ENCODE data around the gene FUT4. TPM values are rescaled to one million over a fixed set of nuclear protein-coding genes. Genes with fewer than 3 reads are reported as not detected.
A peak's percentile ranks its signal among the peaks of the same experiment; 100 is the strongest.

The FUT4 gene
- total and polyA plus RNA-seq, 2 experiments from 2014 or later: 2.3 to 5.0 TPM

DNA sequence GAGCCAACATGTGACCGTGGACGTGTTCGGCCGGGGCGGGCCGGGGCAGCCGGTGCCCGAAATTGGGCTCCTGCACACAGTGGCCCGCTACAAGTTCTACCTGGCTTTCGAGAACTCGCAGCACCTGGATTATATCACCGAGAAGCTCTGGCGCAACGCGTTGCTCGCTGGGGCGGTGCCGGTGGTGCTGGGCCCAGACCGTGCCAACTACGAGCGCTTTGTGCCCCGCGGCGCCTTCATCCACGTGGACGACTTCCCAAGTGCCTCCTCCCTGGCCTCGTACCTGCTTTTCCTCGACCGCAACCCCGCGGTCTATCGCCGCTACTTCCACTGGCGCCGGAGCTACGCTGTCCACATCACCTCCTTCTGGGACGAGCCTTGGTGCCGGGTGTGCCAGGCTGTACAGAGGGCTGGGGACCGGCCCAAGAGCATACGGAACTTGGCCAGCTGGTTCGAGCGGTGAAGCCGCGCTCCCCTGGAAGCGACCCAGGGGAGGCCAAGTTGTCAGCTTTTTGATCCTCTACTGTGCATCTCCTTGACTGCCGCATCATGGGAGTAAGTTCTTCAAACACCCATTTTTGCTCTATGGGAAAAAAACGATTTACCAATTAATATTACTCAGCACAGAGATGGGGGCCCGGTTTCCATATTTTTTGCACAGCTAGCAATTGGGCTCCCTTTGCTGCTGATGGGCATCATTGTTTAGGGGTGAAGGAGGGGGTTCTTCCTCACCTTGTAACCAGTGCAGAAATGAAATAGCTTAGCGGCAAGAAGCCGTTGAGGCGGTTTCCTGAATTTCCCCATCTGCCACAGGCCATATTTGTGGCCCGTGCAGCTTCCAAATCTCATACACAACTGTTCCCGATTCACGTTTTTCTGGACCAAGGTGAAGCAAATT, 1.8 kb downstream of the FUT4 start:
- Histone ChIP-seq H3K36me3 (no peaks in the 10 kb centered on the region), H3K9me3 (ENCODE audit: low read depth) (no peaks in the 10 kb centered on the region), H3K4me3 (peak overlapping the region; percentile 27), H3K4me1 (ENCODE audit: low read depth) (peaks cover 8% of the 10 kb centered on the region), H3K27me3 (peaks cover 13% of the 10 kb centered on the region), H3K27ac (no peak overlapping the region)
- peak in 1 of 2 donors; percentile 29 for DNase-seq (ENCODE audit: low read depth in 1 of 2, low spot score in 1 of 2)
- TF ChIP-seq CTCF (IDR thresholded peaks at IDR 0.05; ENCODE audit: low read depth, low read length): no peak

- Histone ChIP-seq H3K36me3 (no peaks in the 10 kb centered on the region), H3K27me3 (peaks cover 13% of the 10 kb centered on the region), H3K9me3 (ENCODE audit: low read depth) (no peaks in the 10 kb centered on the region), H3K4me1 (ENCODE audit: low read depth) (peaks cover 8% of the 10 kb centered on the region), H3K4me3 (peak overlapping the region; percentile 5), H3K27ac (no peak overlapping the region)
- no peak for TF ChIP-seq CTCF (IDR thresholded peaks at IDR 0.05; ENCODE audit: low read depth, low read length)
- no peak for DNase-seq (ENCODE audit: low read depth in 1 of 2, low spot score in 1 of 2)
These were observed 2.4 kb downstream of the FUT4 start for GRCh38 chr11:94546162-94546470.

GRCh38 chr11:94546886-94547285, 3.2 kb downstream of the FUT4 start:
- Histone ChIP-seq H3K36me3 (no peaks in the 10 kb centered on the region), H3K27ac (no peak overlapping the region), H3K9me3 (ENCODE audit: low read depth) (no peaks in the 10 kb centered on the region), H3K4me3 (peak overlapping the region; percentile 5), H3K4me1 (ENCODE audit: low read depth) (peaks cover 8% of the 10 kb centered on the region), H3K27me3 (peaks cover 13% of the 10 kb centered on the region)
- peak in 1 of 2 donors; percentile 18 for DNase-seq (ENCODE audit: low read depth in 1 of 2, low spot score in 1 of 2)
- TF ChIP-seq CTCF (IDR thresholded peaks at IDR 0.05; ENCODE audit: low read depth, low read length): no peak

DNA sequence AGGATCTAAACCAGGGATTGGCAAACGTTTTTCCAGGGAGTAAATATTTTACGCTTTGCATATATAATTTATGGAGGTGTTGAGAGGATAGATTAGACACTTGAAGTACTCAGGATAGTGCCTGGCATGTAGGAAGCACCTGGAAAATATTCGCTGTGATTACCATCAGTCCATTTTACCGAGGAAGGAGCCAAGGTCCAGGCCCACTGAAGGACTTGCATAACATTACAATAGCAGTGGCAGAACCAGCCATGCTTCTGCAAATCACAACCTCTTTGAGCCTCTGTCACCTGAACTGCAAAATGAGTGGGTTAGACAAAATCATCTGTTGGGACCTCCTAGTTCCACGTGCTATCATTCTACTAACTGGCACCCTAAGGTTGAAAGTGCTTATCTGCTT, 5.4 kb downstream of the FUT4 start:
- peaks cover 13% of the 10 kb centered on the region for H3K27me3 ChIP-seq
- H3K27ac ChIP-seq: no peak overlapping the region
- H3K4me3 ChIP-seq: no peak overlapping the region
- no peaks in the 10 kb centered on the region for H3K9me3 ChIP-seq (ENCODE audit: low read depth)
- H3K36me3 ChIP-seq: no peaks in the 10 kb centered on the region
- DNase-seq (ENCODE audit: low read depth in 1 of 2, low spot score in 1 of 2): no peak
- H3K4me1 ChIP-seq (ENCODE audit: low read depth): peaks cover 8% of the 10 kb centered on the region
- TF ChIP-seq CTCF (IDR thresholded peaks at IDR 0.05; ENCODE audit: low read depth, low read length): no peak

DNA sequence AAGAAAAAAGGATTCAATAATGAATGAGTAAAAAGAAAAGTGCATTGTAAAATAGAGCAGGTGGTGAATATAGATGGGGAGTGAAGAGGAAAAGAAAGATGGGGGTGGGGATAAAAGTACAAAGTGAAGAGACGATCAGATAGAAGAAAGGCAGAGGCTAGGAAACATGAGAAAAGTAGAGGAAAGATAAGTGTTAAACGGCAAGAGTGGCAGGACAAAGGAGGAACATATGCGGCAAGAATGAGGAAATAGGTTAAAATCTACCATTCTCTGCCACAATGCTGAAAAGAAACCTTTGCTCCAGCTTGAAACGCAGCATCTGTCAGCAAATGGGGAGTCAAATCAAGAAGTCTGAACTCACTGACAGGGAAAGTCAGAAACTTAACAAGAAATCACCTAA, 6.8 kb downstream of the FUT4 start:
- H3K36me3 ChIP-seq: no peaks in the 10 kb centered on the region
- DNase-seq (ENCODE audit: low read depth in 1 of 2, low spot score in 1 of 2): no peak
- no peak for TF ChIP-seq CTCF (IDR thresholded peaks at IDR 0.05; ENCODE audit: low read depth, low read length)
- H3K27me3 ChIP-seq: peaks cover 4% of the 10 kb centered on the region
- H3K27ac ChIP-seq: no peak overlapping the region
- no peaks in the 10 kb centered on the region for H3K9me3 ChIP-seq (ENCODE audit: low read depth)
- H3K4me1 ChIP-seq (ENCODE audit: low read depth): peaks cover 8% of the 10 kb centered on the region
- no peak overlapping the region for H3K4me3 ChIP-seq

Data from cardiac muscle cell (in vitro differentiated cells and primary cell).